MV-4-11 (cell line): ENCODE measurements around the gene CA11.
A peak's percentile ranks its signal among the peaks of the same experiment; 100 is the strongest.
"Not testable (repeated sequence)": the region's sequence is repeated elsewhere in the genome, so short reads cannot be mapped to it uniquely, and the experiment has no call there.

Experiments
- DNase-seq: peaks from one replicate; lab custom pipeline; 2025; lab: John Stamatoyannopoulos, UW

Gene CA11

GRCh38 chr19:48646001-48646721, at the start of gene CA11:
TSS of gene CA11 (minus strand) at chr19:48646187. CDS start at chr19:48645632, 555 bp downstream.
- peak; percentile 74 for DNase-seq

GRCh38 chr19:48693629-48694028, 47.6 kb upstream of the CA11 start:
- peak; percentile 9 for DNase-seq

- no peak for DNase-seq
These were observed 43.5 kb upstream of the CA11 start for GRCh38 chr19:48689449-48689848.

- no peak for DNase-seq
These were observed 41.8 kb upstream of the CA11 start for GRCh38 chr19:48687776-48688175.

GRCh38 chr19:48686637-48687036, 40.6 kb upstream of the CA11 start:
- DNase-seq = not testable (repeated sequence)

- DNase-seq = no peak
These were observed 40.1 kb upstream of the CA11 start for GRCh38 chr19:48686088-48686487.

GRCh38 chr19:48685583-48685982, 39.6 kb upstream of the CA11 start:
- DNase-seq = peak; percentile 33

- no peak for DNase-seq
These were observed 37.4 kb upstream of the CA11 start for GRCh38 chr19:48683349-48683748.

- peak; percentile 96 for DNase-seq
These were observed 35.1 kb upstream of the CA11 start for GRCh38 chr19:48681127-48681470.

GRCh38 chr19:48680436-48681126, 34.6 kb upstream of the CA11 start:
- DNase-seq = no peak

GRCh38 chr19:48680006-48680405, 34.0 kb upstream of the CA11 start:
- DNase-seq = not testable (repeated sequence)

GRCh38 chr19:48678201-48678600, 32.2 kb upstream of the CA11 start:
- no peak for DNase-seq

GRCh38 chr19:48676887-48677286, 30.9 kb upstream of the CA11 start:
- DNase-seq = no peak

GRCh38 chr19:48676487-48676886, 30.5 kb upstream of the CA11 start:
- DNase-seq = no peak

GRCh38 chr19:48674921-48675824, 29.2 kb upstream of the CA11 start:
- DNase-seq = peak; percentile 80

- no peak for DNase-seq
These were observed 28.3 kb upstream of the CA11 start for GRCh38 chr19:48674216-48674809.

- DNase-seq = no peak
These were observed 27.6 kb upstream of the CA11 start for GRCh38 chr19:48673436-48674100.

GRCh38 chr19:48672994-48673393, 27.0 kb upstream of the CA11 start, which contains the start of gene NTN5:
TSS of gene NTN5 (minus strand) at chr19:48673017. CDS start at chr19:48670986, 2,031 bp downstream.
- DNase-seq = no peak

GRCh38 chr19:48671446-48671995, 25.5 kb upstream of the CA11 start:
- DNase-seq = no peak

GRCh38 chr19:48670699-48671445, 24.9 kb upstream of the CA11 start:
- DNase-seq = no peak
